GM18505 (cell line): ENCODE measurements around the gene DIAPH1.

Experiments used
- ATAC-seq: cut with Tn5 transposase; IDR thresholded peaks from one replicate; pipeline ENCODE4 v1.9.1; 2021; ENCODE audit not compliant: unreplicated experiment
- POLR2A ChIP-seq: IDR thresholded peaks from 4 replicates; pipeline ENCODE4 v1.6.1; 2011; ENCODE audit warnings: borderline replicate concordance; ENCODE audit not compliant: insufficient read depth, insufficient read length; ENCODE audit errors: extremely low read depth

The DIAPH1 gene

GRCh38 chr5:141533897-141534296 is 84.9 kb downstream of the DIAPH1 start:
- TF ChIP-seq POLR2A, result no peak
- no peak for ATAC-seq

- TF ChIP-seq POLR2A, result no peak
- no peak for ATAC-seq
Measured at GRCh38 chr5:141532726-141533125, 86.1 kb downstream of the DIAPH1 start.

GRCh38 chr5:141529873-141530272 is 88.9 kb downstream of the DIAPH1 start:
- TF ChIP-seq POLR2A, result no peak
- peak; percentile 47 for ATAC-seq

GRCh38 chr5:141529002-141529401 is 89.8 kb downstream of the DIAPH1 start:
- peak; percentile 47 for ATAC-seq
- no peak for TF ChIP-seq POLR2A

- no peak for TF ChIP-seq POLR2A
- no peak for ATAC-seq
Measured at GRCh38 chr5:141528291-141528984, 90.4 kb downstream of the DIAPH1 start.

GRCh38 chr5:141527426-141527825 is 91.4 kb downstream of the DIAPH1 start:
- ATAC-seq, result no peak
- no peak for TF ChIP-seq POLR2A

GRCh38 chr5:141525653-141526052 is 93.1 kb downstream of the DIAPH1 start:
- ATAC-seq, result no peak
- no peak for TF ChIP-seq POLR2A

- peak; percentile 45 for ATAC-seq
- no peak for TF ChIP-seq POLR2A
Measured at GRCh38 chr5:141524604-141525597, 93.9 kb downstream of the DIAPH1 start.

GRCh38 chr5:141523991-141524390 is 94.8 kb downstream of the DIAPH1 start:
- ATAC-seq, result no peak
- TF ChIP-seq POLR2A, result no peak

- no peak for ATAC-seq
- TF ChIP-seq POLR2A, result no peak
Measured at GRCh38 chr5:141522301-141522700, 96.5 kb downstream of the DIAPH1 start.

GRCh38 chr5:141521244-141521781 is 97.5 kb downstream of the DIAPH1 start:
- ATAC-seq, result no peak
- no peak for TF ChIP-seq POLR2A

GRCh38 chr5:141519605-141520565 is 98.9 kb downstream of the DIAPH1 start:
- no peak for TF ChIP-seq POLR2A
- no peak for ATAC-seq

GRCh38 chr5:141518618-141519015 is 100.2 kb downstream of the DIAPH1 start:
- ATAC-seq, result no peak
- no peak for TF ChIP-seq POLR2A

GRCh38 chr5:141517880-141518617 is 100.8 kb downstream of the DIAPH1 start:
- TF ChIP-seq POLR2A, result no peak
- no peak for ATAC-seq
